SK-MEL-5 (cell line): Measurements from ENCODE around the gene TNRC18. TPM values are rescaled to one million over a fixed set of nuclear protein-coding genes. Genes with fewer than 3 reads are reported as not detected.

Experiments used
- DNase-seq: peaks from one replicate; pipeline ENCODE4 v3.0.0-alpha.2; 2016; ENCODE audit warnings: low read depth, low spot score
- in situ Hi-C: cut with HindIII; loops from 2 replicates; pipeline ENCODE4 v1.10.0; 2016; ENCODE audit warnings: low sequenced_read_pairs, high pct_unique_total_duplicates, low pct_unique_long_range_greater_than_20kb
- total RNA-seq: library from RNA; depleted of rRNA; stranded (reverse); fragments of >200 nt; shearing (Covaris generic); gene quantifications from 2 replicates; pipeline ENCODE4 v1.2.3, GENCODE V29; 2014

Gene TNRC18
- total RNA-seq, 1 experiment from 2014 or later, result 40.8 TPM

DNA sequence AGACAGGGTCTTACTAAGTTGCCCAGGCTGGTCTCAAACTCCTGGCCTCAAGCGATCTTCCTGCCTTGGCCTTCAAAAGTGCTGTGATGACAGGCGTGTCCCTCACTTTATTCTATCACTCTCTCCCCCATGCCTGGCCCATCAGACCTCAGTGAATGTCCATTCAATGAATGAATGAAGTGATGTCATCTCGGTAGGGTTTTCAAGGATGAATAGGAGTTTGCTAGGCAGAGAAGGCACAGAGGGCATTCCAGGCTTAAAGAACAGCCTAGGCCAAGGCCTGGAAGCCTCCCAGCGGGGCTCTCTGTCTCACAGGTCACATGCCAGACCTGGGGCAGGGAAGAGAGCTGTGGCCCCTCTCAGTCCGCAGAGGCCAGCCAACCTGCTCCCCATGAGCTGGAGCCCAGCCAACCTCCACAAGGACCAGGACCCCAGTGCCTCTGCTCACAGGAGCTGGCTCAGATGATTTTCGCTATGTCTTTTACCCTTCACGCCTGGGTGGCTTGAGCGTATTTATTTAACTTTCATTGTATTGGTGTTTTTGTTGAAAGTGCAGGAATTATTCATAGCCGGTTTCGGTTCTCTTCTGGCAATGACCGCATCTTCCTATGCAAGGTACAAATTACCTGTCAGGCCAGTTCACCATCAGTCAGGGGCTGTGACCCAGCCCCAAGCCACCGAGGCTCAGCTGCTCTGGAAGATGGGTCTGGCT lies 11.8 kb upstream of the TNRC18 start:
- no peak for DNase-seq
- in situ Hi-C loops, result no loop called here

DNA sequence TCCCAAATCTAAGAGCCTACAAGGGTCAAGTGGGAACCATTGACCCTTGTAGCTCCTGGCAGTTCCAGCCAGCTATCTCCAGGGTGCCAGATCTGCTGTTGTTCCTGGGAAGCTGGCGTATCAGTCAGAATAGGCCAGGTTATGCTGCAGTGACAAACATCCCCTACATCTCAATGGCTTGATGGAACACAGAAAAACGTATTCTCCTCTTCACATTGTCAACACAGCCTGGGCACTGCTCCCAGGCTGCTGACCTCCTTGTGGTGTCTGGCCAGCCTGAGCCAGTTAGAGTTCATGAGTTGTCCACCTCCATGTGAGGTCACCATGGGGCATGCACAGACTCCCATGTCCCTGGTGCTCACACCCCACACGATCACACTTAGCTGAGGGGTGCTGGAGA lies 9.5 kb upstream of the TNRC18 start:
- no peak for DNase-seq
- in situ Hi-C loops, result no loop called here

GRCh38 chr7:5432691-5433090 lies 9.1 kb upstream of the TNRC18 start:
- no peak for DNase-seq
- in situ Hi-C loops, result no loop called here

DNA sequence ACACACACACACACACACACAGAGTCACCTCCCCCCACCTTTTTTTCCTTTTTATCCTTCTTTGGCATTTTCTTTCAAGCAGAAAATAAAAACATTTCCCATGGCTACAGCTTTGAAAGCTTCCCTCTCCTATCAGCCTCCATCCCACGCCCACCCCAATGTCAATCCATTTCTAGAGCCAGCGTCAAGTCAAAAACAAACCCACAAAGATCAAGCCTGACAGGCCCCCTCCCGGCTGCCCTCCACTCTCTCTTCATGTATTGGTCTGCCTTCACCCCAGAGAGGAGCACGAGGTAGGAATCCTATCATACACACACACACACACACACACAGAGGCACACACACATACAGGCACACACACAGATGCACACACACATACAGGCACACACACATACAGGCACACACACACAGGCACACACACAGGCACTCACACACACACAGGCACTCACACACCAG lies 8.0 kb upstream of the TNRC18 start:
- DNase-seq, result no peak
- in situ Hi-C loops, result no loop called here

GRCh38 chr7:5430612-5430947 lies 6.9 kb upstream of the TNRC18 start:
- in situ Hi-C loops, result no loop called here

DNA sequence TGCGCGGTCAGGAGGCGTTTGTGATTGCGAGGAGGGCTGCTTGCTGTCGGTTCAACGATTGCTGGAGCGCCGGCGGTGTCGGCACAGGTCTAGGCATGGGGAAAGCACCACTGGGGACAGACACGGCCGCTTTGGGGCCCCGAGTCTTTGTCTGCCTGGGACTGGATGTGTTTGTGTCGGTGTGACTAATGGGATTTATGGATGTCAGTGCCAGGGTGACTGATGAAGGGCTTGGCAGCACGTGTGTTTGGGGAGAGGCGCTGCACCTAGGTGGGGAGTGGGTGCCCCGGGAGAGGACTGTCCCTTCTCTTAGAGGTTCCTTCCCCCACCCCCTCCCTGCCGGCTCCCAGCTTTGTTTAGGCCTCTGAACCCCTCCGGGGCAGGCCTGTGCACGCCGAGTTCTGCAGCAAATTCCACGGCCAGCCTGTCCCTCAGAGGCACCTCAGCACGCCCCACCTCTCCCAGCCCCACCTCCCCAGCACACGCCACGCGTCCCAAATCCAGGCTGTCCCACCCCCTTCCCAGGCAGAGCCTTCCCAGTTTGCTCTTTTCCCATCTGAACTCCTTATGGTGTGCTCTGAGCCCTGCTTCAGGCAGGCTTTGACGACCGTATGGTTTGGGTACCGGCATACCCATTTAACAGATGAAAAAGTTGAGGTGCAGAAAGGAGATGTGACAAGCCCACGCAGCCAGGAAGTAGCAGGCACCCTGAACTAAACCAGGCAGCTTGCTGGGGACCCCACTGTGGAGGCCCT lies 6.4 kb upstream of the TNRC18 start:
- in situ Hi-C loops, result no loop called here
- DNase-seq, result no peak

More at GRCh38 chr7:5430612-5430947, 6.9 kb upstream of the TNRC18 start:
- no peak for DNase-seq

DNA sequence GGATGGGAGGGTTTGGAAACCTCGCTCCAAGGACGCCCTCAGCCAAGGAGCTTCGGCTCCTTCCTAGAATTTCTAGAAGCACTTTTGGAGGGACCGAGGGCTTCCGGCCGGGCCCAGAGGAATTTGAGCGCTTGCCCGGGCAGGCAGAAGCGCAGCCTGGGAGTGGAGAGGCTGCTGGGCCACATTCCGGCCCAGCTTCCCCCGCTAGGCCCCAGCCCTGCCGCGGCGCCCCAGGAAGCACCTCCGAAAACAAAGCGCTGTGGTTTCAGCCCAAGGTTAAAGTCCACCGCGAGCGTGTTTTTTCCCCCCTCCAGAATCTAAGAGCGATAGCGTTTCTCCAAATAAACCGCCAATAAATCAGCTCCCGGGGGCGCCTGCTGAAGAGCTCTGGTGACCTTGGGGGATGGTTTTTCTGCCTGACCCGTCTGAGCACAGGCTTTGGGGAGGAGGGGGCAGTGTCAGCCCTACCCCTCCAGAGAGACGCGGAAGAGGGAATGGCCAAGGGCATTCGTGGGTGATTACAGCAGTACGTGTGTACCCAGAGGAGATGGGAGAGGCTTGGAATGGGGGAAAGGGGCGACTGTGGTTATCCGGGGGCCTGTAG lies 5.7 kb upstream of the TNRC18 start:
- DNase-seq, result no peak
- in situ Hi-C loops, result no loop called here

GRCh38 chr7:5428478-5429252 lies 5.0 kb upstream of the TNRC18 start:
- in situ Hi-C loops, result no loop called here
- no peak for DNase-seq

GRCh38 chr7:5426226-5426475 lies 2.5 kb upstream of the TNRC18 start:
- in situ Hi-C loops, result no loop called here
- peak; percentile 38 for DNase-seq

DNA sequence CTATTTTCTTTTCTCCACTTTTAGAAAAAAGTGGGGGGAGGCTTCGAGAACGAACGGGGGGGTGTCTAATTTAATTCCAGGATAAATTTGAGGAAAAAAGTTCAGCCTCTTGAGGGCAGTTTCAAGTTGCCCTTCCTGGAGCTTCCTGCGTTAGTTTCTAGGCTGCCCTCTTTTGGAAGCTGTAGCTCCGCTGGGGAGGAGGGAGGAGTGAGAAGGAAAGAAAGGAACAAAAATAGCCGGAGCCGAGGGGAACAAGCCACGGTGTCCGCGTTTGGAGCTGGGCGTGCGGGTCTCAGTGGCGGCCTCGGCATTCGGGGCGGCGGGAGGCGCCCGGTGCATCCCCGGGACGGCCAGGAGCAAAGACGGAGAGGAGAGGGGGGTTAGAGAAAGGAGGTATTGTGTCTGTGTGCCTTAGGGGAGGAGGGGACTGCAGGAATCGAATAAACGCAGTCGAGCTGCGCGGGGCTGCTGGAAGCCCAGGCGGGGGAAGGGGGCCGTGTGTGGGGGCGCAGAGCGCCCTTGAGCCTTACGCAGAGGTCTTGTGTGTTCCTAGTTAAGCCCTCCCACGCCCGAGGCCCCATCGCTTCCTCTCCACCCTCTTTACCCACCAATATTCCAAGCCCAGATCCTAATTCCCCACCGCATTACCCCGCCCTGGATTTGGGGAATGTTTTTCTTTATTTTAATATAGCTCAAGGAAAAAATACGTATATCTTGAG lies 2.0 kb upstream of the TNRC18 start:
- in situ Hi-C loops, result no loop called here
- DNase-seq, result peak; percentile 93

DNA sequence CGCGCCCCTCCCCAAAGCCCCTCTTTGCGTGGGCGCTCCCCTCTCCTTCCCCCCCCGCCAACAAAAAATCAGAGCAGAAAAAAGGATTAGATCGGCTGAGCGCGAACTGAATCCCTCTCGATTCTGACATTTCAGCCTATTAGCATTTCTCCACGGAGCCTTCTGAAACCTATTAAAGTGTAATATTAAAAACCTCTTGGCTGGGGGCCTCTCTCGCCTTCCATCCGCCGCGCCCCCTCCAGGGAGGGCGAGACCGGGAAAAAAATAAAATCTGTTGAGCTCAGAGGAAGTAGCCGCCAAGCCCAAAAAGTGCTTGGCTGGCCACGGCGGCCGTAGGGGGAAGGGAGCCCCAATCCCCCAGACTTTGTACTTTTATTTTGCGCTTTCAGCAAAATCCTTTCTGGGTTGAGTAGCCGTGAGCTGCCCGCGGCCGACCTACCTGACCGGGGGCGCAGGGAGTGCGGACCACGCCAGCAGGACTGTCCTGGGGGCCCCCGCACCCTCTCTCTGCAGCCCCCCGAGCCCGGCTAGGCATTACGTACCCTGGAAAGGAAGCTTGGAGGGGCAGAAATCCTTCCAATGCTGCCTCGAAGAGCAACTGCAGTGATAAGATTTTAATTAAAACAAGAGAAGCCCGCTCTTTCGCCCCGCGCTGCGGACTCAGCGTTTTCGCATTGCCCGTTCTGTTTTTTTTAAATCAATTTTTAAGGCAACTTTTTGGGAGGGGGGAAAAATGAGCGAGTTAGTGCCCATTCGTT lies 1.3 kb upstream of the TNRC18 start:
- in situ Hi-C loops, result no loop called here
- DNase-seq, result peak; percentile 54

DNA sequence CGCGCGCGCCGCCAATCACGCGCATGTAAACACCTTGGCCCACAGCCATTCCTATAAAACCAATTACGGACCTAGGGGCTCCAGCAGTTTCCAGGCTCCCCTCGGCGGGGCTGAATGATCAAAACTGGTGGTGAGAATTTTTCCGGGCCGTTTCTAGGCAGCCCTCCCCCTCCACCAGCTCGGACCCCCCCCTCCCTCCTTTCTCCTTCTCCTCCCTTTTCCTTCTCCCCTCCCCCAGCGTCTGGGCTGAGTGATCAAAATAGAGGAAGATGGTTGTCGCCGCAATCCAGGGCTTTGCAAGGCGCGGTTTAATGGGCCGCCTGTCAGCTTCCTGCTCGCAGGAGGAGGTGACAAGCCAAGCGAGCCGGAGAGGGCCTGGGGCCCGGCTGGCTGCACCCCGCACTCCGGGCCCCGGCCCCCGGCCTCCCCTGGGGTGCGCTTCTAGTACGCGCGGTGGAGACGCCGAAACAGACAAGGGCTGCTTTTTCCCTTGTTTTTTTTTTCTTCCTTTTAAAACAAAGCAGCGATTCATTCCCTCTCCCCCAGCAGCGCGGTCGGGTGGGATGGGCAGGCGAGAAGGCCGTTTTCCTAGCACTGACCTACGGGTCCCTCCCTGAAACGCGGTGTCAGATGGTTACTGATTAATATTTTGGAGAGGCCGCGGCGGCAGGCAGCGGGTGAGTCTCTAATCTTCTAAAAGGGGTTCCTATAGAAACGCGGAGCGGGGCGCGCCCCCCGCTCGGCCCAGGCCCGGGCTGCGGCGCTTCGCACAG lies 528 bp upstream of the TNRC18 start:
- in situ Hi-C loops, result no loop called here
- peak; percentile 99 for DNase-seq

- peak; percentile 36 for DNase-seq
Observed at GRCh38 chr7:5422396-5423305, 983 bp downstream of the TNRC18 start.

GRCh38 chr7:5421714-5422395 lies 1.8 kb downstream of the TNRC18 start:
- in situ Hi-C loops, result no loop called here
- DNase-seq, result peak; percentile 68

More at GRCh38 chr7:5422396-5423305, 983 bp downstream of the TNRC18 start:
- in situ Hi-C loops, result no loop called here
